Measurements from ENCODE around the gene RASGEF1B.
"Not testable (repeated sequence)": the region's sequence is repeated elsewhere in the genome, so short reads cannot be mapped to it uniquely, and the experiment has no call there.

RASGEF1B gene

DNA sequence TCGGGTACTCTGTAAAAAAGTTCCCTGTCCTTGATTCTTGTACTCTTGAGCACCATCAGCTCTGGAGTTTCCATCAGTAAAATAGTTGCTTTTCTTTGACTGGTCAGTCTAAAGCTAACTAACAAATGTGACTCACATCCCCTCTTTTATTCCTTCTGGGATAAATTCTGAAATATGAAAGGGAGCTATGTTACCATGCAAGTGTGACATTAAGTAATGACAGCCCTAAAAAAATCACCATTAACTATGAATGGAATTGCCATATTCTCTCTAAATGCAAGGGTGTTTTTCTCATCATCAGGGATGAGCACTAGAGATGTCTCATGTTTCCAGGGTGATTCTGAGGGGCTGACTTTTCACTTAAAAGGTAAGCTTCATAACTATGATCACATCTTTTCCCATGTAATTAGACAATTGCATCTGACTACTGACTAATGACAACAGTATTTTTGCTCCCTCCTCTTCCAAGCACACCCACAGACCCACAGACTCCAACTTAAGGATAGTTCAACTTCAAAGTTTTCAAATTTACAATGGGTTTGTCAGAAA is 26.9 kb upstream of the RASGEF1B start:
- no peak for DNase-seq (ENCODE audit: low read depth in 2 of 2)

DNA sequence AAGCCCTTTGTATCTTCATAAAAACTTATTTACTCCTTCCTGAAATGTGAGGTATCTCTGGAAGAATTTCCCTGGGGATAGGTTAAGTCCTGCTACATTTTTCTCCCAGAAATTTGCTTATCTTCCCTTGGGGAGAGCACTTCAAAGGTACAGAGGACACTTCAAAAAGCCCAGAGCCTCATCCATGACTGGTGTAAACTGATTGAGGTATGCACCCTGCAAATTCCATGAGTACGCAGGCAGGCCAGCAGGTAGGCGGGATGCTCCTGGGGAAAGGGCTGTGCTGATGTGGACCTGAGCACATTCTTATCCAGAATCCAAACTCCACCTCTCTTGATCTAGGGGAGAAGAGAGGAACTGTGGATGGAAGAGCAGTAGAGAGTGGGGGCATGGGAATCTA is 26.3 kb upstream of the RASGEF1B start:
- no peak for DNase-seq (ENCODE audit: low read depth in 2 of 2)

DNA sequence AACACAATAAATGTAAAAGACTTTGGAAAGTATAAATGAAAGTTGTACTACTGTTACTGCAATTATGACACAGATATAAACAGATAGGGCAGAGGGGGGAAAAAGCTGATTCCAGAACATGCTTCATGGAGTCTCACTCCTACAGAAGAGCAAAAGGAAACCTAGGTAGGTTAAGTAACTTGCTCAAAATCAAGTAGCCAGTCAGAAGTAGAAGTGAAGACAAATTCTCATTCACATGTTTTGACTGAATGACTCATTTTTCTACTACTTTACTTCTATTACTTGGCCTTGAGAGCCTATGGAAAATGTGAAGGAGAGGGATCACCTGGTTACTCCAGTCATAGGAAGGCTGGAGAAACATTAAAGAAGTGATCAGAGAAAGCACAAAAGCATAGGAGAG is 23.6 kb upstream of the RASGEF1B start:
- no peak for DNase-seq (ENCODE audit: low read depth in 2 of 2)

DNA sequence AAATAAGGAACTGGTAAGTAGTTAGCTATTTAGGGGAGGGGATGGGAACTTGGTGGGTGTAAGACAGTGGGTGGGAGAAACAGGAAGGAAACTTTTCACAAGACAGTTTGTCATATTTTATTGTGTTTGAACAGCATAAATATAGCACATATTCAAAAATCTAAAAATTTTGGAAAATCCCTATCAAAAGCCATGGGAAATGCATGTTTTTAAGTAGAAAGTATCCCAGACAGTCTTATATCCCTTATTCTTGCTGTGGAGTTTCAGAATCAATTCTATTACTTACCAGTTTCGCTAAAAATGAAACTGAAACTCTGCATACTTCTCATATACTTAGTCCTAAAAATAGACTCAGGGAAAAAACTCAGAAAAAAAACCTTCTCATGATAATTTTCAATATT is 22.3 kb upstream of the RASGEF1B start:
- no peak for DNase-seq (ENCODE audit: low read depth in 2 of 2)

DNA sequence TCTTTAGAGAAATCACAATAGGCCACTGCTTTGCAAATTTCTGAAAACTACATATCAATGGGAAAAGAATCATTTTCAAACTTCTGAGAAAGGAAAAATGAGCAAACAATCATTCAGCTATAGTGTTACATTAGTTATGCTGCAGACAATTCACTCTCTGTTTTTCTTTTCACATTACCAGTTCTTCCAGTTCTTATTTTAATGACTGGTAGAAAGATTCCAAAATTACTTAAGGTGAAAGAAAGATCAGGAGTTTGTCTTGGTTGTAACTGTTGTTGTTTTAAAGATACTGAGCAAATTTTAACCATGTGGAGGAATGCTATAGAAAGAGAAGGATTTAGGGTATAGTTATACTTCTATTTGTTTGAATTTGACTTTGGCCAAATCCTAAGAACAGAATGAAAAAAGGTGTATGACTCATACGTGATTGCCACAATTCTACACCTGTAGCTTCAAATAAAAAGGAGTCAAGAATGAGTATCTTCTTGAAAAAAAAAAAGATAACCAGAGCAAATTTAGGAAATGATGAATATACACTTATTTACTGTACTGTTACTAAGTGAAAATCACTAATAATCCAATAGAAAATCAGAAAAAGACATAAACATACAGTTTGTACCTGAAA is 21.0 kb upstream of the RASGEF1B start:
- no peak for DNase-seq (ENCODE audit: low read depth in 2 of 2)

DNA sequence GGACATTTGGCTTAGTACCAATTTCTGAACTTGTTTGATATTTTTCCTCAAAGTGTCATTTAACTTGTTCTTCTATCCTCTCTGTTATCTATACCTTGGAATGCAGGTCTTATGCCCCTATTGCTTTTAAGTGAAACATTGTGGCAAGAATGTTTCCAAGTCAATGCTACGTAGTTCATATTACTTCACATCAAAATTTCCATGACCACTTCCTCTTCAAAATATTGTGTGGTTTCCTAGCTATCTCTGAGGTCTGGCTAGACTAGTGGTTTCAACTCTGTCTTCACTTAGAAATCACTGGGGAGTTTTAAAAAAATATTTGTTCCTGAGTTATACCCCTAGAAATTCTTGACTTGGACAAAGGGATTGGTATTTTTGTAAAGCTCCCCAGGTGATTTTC is 20.2 kb upstream of the RASGEF1B start:
- DNase-seq (ENCODE audit: low read depth in 2 of 2): no peak

DNA sequence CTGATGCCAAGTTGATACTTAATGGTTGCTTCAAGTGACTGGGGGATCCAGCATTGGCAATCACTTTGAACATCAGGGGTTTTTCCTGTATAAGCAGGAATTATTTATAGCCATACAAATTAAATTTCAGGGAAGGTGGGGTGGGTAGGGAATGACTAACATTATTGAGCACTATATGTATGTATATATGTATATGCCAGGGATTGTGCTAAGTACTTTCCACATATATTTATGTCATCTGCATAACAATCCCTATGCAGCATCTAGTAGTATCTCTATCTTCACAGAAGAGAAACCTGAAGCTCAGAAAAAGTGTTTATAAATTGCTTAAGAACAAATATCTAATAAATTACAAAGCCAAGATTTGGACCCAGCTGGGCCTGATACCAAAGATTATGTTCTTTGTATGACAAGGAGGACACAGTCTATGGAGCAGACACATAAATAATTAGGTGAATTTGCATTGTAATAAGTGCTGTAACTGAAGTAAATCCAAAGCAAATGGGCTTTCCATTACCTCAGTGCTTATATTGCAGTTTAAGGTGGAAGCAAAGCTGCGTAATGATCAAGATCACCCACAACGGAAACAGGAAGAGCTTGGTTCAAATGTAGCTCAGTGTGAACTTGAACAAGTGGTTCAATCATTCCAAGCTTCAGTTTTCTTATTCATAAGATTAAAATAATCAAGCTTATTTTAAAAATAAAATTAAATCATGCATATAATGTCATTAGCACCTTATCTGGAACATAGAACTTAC is 18.9 kb upstream of the RASGEF1B start:
- no peak for DNase-seq (ENCODE audit: low read depth in 2 of 2)

DNA sequence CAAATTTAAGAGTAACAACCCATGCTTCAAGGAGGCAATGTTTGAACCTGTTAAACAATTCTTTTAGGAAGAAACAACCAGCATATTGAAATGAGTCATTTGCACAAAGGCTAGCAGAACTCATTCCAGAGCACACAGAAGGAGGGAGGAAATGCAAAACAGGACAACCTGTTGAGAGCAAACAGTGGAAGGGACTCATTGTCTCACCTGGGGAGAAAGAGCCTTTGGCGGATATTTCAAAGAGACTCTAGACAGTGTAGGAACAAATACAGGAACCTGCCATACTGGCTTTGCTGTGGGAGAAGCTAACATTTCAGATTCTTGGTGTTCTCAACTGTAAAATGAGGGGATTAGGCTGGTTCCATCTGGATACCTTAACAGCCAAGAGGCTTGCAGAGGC is 14.8 kb upstream of the RASGEF1B start:
- no peak for DNase-seq (ENCODE audit: low read depth in 2 of 2)

DNA sequence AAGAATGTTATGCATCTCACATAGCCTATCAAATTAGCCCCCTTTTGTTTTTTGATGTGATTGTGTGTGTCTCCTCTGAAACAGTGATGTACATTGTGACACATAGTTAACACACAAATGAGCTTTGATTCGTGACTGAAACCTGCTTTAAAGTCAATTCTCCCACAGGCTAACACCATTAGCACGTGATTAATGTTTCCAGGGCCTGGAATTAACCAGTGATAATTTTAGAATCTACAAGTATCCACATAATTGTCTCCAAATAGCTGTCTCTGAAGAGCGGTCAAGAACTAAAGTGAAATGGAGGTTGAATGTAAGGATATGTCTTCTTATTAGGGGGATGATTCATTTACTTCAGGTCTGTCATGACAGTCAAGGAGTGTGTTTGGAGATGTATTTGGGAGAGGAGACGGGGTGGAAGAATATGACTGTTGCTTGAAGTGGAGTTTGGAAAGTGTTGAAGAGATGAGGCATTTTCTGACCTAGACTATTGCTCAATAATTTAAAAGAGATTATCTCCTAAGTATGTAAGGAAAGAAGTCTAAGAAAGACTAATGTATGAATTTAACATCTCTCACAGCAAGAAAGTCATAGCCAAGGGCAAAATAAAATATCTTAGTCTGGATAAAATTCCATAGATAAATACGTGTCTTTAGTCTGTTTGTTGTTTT is 13.7 kb upstream of the RASGEF1B start:
- no peak for DNase-seq (ENCODE audit: low read depth in 2 of 2)

DNA sequence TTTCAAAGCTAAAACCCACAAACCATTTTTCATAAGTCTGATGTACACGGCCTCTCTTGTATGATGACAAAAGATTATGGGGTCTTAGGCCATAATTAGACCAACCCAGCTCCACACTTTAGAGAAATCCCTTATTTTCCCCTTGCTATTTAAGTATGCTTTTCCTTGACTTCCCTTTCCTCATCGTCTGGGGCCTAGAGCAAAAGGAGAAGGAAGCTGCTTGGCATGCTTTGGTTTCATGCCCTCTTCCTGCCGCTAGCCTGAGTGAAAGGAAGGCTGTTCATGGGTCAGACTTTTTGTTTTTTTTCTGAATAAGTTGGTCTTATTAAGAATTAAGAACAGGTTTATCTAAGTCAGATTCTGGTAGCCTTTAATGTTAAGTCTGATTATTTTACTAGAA is 10.6 kb upstream of the RASGEF1B start:
- no peak for DNase-seq (ENCODE audit: low read depth in 2 of 2)

DNA sequence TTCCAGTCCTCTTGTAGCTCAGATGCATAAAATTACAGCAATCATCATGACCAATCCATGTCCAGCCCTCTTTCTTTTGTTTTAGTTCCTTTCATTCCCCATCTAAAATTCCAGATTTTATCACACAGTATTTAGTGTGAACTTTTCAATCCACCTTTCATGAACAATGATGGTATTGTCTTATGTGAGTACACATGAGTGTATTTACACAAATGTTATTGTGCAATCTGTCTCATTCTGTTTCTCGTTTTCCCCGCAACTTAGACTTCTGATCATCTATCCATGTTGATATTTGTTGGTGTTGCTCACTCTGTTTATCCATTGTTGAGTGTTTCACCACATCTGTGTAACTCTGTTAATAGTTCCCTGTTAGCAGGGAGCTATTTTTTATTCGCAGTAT is 9.4 kb upstream of the RASGEF1B start:
- DNase-seq (ENCODE audit: low read depth in 2 of 2): no peak

DNA sequence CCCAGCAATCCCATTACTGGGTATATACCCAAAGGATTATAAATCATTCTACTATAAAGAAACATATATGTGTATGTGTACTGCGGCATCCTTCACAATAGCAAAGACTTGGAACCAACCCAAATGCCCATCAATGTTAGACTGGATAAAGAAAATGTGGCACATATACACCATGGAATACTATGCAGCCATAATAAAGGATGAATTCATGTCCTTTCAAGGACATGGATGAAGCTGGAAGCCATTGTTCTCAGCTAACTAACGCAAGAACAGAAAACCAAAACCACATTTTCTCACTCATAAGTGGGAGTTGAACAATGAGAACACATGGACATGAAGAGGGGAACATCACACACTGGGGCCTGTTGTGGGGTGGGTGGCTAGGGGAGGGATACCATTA is 7.9 kb upstream of the RASGEF1B start:
- DNase-seq (ENCODE audit: low read depth in 2 of 2): not testable (repeated sequence)

DNA sequence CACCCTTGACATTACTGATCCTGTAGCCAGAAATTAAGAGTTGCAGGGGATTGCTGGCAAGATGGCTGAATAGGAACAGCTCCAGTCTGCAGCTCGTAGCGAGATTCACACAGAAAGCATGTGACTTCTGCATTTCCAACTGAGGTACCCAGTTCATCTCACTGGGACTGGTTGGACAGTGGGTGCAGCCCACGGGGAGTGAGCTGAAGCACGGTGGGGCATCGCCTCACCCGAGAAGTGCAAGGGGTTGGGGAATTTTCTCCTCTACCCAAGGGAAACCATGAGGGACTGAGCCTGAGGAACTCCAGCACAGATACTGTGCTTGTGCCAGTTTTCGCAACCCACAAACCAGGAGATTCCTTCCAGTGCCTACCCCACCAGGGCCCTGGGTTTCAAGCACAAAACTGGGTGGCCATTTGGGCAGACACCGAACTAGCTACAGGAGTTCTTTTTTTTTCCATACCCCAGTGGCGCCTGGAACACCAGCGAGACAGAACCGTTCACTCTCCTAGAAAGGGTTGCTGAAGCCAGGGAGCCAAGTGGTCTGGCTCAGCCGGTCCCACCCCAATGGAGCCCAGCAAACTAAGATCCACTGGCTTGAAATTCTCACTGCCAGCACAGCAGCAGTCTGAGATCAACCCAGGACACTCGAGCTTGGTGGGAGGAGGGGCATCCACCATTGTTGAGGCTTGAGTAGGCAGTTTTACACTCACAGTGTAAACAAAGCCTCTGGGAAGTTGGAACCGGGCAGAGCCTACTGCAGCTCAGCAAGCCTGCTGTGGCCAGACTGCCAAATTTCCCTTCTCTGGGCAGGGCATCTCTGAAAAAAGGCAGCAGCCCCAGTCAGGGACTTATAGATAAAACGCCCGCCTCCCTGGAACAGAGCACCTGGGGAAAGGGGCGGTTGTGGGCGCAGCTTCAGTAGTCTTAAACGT is 1.9 kb upstream of the RASGEF1B start:
- not testable (repeated sequence) for DNase-seq (ENCODE audit: low read depth in 2 of 2)

DNA sequence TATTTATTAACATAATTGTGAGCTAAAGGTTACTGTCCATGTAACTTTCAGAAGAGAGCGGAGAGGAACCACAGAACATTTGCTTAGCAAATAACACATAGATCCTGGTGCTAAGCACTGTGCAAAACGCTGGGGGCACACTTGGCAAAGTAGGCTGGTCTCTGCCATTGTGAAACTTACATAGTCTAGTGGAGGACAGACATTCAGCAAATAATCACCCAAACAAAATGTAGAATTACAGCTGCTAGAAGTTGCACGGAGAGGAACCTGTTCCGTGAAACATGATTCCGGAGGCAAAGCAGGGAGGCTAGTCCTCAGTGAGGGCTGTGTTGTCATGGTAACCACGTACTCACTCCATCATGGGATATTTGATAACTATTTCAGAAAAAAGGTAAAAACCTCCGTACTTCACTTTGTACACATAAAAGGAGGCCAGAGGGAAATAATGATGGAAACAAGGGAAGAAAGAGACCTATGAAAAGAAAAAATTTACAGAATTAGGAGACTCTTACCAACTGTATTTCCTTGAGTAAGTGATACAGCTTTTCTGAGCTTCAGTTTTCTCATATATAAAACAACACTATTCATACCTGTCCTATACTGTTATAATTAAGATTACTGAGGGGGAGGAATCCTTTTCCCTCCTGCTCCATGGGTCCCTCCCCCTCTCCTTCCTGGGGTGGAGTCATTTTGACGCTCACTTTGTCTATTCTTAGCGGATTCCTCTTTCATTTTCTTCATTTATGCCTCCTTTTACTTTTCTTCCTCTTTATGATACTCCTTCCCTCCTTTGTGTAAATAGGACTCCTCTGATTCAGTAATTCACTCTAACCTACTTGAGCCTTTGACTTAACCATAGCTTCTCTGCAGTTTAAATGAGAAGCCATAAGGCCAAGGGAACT is 825 bp upstream of the RASGEF1B start:
- no peak for DNase-seq (ENCODE audit: low read depth in 2 of 2)

DNA sequence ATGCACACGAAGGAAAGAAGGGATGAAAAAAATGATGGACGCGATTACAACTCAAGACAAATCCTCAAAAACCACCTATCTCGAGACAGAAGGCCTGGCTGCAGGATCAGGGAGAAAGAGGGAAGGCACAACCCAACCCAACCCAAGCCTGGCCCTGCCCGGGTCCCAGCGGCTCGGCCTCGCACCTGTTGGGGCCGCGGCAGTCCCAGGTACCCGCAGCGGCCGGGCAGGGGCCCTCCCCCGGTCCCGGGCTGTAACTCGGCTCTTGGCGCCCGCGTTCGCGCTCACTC is 464 bp downstream of the RASGEF1B start:
- no peak for DNase-seq (ENCODE audit: low read depth in 2 of 2)

DNA sequence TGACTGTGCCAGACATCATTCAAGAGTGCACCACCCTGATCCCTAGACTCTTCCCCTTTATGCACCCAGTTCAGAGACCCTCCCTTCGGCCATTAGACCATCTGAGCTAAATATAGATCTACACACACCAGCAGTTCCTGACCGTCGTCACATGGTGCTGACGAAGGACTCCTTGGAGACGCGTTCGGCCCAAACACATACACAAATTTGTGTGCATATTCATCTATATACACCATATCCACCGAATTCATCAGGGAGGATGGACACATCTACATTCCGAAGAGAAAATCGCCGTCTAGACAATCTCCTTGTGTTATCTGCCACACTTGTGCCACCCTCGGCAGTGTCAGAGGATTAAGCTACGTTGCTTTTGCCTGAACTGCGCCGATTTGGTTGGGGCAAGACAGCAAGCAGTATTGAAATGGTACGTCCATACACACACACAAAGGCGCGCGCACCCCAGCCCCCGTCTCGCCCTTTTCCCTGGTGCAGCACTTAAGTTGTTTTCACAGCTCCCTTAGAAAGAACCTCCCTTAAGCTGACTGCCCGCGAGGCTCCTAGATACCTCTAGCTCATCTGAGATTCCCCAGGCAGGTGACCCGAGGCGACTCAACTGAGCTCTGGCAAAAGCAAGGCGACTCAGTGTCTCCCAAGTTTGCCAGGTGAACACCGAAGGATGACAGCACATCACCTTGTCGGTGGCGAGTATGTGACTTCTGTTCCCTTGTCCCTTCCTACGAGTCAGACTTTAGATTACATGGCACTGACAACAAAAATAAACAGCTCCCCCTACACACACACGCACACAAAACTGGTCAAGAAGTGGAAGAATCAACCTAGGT is 1.0 kb downstream of the RASGEF1B start:
- DNase-seq (ENCODE audit: low read depth in 2 of 2): no peak

DNA sequence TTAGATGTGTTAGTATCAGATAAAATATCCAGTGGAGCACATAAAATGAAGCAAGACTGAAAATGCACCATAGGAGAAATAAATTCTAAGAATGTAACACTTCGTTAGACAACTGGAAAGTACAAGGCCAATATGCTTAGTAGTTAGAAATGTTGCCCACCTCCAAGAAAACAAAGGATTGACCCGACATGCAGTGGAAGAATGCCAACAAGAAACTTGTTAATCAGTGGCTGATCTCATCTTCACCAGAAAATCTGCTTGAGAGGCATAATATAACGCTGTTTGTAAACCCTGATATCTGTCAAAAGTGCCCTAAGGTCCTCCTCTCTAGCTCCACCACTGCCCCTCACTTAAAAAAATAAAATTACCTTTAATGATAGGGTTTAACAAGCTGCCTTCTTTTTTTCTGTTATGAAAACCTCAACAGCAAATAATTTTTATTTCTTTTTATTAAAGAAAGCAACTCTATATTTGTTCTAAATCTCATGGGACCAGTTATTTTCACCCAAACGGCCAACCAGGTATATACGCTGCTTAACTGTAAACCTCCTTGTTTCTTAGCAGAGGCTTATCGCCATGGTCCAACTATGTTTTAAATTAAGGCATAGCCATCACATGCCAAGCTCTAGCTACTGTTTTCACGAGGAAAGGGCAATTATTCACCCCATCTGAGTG is 1.8 kb downstream of the RASGEF1B start:
- DNase-seq (ENCODE audit: low read depth in 2 of 2): no peak

DNA sequence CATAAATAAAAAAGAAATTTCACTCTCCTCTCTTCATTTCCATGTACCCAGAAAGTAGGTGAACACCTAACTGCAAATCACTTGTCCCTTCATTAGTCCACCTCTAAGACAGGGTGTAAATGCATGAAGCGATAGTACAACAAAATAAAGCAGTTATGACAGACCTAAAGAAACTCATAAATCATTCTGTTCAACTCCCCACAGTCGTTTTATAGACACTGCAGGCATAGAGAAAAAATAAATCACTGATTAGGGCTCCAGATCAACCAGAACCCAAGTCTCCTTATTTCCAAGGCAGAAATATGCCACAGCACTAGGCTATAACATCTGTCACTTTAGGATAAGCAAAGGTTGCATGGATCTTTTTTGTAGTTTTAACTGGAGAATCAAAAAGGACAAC is 3.0 kb downstream of the RASGEF1B start:
- no peak for DNase-seq (ENCODE audit: low read depth in 2 of 2)

DNA sequence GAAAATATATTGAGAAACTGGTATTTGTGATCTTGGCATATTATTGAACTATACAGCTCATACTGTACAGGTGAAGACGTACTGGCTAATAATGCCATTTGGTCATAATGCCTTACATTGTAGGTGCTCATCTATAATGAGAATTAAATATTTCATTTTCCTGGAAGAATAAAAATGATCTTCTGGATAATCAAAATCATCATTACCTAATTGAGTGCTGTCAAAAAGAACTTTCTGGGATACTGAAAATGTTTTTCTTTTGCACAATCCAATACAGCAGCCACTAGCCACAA is 4.1 kb downstream of the RASGEF1B start:
- DNase-seq (ENCODE audit: low read depth in 2 of 2): no peak

Measured in stimulated activated CD4-positive, alpha-beta T cell treated with anti-CD3 and anti-CD28 coated beads, Interleukin-1b, Interleukin-23, amount 100 ng/mL, for 4 hours (primary cell).